DOHH2 (cell line): ENCODE results near the gene PLCL1.

Experiments
- EZH2phosphoT487 ChIP-seq: fragments of 200-600 bp; sonication (generic); IDR thresholded peaks from 2 replicates; pipeline ENCODE4 v1.6.1; 2017; ENCODE audit warnings: borderline replicate concordance, mild to moderate bottlenecking, antibody characterized with exemption, low read length, moderate library complexity, mixed read lengths
- TF ChIP-seq, protein P1 (sequence below): fragments of 200-600 bp; sonication (generic); IDR thresholded peaks from one replicate; pipeline ENCODE4 v1.5.1; 2014; ENCODE audit warnings: antibody characterized with exemption, mild to moderate bottlenecking, low read depth, low read length; ENCODE audit not compliant: poor library complexity, severe bottlenecking

GRCh38 chr2:197862246-197862955, 58.0 kb downstream of the PLCL1 start:
- TF ChIP-seq EZH2phosphoT487: no peak
- TF ChIP-seq, protein P1, sequence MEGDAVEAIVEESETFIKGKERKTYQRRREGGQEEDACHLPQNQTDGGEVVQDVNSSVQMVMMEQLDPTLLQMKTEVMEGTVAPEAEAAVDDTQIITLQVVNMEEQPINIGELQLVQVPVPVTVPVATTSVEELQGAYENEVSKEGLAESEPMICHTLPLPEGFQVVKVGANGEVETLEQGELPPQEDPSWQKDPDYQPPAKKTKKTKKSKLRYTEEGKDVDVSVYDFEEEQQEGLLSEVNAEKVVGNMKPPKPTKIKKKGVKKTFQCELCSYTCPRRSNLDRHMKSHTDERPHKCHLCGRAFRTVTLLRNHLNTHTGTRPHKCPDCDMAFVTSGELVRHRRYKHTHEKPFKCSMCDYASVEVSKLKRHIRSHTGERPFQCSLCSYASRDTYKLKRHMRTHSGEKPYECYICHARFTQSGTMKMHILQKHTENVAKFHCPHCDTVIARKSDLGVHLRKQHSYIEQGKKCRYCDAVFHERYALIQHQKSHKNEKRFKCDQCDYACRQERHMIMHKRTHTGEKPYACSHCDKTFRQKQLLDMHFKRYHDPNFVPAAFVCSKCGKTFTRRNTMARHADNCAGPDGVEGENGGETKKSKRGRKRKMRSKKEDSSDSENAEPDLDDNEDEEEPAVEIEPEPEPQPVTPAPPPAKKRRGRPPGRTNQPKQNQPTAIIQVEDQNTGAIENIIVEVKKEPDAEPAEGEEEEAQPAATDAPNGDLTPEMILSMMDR: no peak
